ENCODE measurements around the gene GSTA4. TPM values are rescaled to one million over a fixed set of nuclear protein-coding genes. Genes with fewer than 3 reads are reported as not detected.

The GSTA4 gene
- polyA plus RNA-seq, 1 donor (not counting 4 experiments of a cell fraction or from before 2014, with no cell fraction given): 40.2 TPM

DNA sequence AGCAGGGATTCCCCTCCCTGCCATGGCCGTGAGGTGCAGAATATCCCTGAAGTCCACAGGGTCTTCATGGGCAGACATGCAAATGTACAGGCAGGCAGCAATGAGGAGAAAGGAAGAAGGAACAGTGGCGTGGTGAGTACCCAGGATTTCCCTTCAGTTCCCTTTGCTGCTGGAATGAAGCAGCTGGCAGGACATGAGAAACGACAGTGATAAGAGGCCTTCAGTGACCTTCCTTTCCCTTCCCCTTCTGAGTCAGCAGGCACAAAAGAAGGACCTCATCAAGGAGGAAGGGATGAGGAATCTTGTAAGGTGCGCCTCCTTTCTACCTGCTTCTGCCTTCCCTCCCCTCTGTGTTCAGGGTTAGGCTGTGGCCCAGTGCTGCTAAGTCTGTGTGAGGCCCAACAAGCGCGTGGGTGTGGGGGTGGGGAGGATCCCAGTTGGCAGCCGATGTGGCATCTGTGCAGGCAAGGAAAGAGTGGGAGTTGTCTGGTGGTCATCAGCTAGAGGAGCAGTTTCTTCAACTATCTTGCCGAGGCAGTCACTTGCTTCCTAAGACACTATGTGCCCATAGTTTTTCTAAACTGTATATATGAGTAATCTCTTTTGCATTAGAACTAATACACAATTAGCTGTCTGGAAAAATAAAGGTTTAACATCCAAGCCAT lies 40.6 kb upstream of the GSTA4 start:
- no peak overlapping the region for H3K9ac ChIP-seq (ENCODE audit: control insufficient read depth, extremely low read depth, insufficient read depth, low read length)
- no peaks in the 10 kb centered on the region for H3K9me3 ChIP-seq (ENCODE audit: control insufficient read depth, low read depth, low read length)
- no peak overlapping the region for H3K4me2 ChIP-seq (ENCODE audit: control insufficient read depth, extremely low read depth, insufficient read depth, low read depth, low read length)
- no peaks in the 10 kb centered on the region for H3K9me1 ChIP-seq (ENCODE audit: control insufficient read depth, extremely low read depth, insufficient read depth, low read length)
- H3K79me2 ChIP-seq (ENCODE audit: control insufficient read depth, insufficient read depth, low read length): no peaks in the 10 kb centered on the region
- DNase-seq (ENCODE audit: low read depth, low spot score): no peak
- FAIRE-seq: no peak
- TF ChIP-seq, protein P1, sequence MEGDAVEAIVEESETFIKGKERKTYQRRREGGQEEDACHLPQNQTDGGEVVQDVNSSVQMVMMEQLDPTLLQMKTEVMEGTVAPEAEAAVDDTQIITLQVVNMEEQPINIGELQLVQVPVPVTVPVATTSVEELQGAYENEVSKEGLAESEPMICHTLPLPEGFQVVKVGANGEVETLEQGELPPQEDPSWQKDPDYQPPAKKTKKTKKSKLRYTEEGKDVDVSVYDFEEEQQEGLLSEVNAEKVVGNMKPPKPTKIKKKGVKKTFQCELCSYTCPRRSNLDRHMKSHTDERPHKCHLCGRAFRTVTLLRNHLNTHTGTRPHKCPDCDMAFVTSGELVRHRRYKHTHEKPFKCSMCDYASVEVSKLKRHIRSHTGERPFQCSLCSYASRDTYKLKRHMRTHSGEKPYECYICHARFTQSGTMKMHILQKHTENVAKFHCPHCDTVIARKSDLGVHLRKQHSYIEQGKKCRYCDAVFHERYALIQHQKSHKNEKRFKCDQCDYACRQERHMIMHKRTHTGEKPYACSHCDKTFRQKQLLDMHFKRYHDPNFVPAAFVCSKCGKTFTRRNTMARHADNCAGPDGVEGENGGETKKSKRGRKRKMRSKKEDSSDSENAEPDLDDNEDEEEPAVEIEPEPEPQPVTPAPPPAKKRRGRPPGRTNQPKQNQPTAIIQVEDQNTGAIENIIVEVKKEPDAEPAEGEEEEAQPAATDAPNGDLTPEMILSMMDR (optimal IDR thresholded peaks at IDR 0.05 in 1 of 3, IDR thresholded peaks at IDR 0.05 in 1 of 3, conservative IDR thresholded peaks at IDR 0.05 in 1 of 3; ENCODE audit: extremely low read depth in 1 of 3, insufficient read depth in 2 of 3, low read length in 3 of 3): no peak
- TF ChIP-seq EZH2 (IDR thresholded peaks at IDR 0.05; ENCODE audit: low read length): no peak
- no peaks in the 10 kb centered on the region for H3K27me3 ChIP-seq (ENCODE audit: control insufficient read depth, extremely low read depth, insufficient read depth, low read length)
- H3K27ac ChIP-seq (ENCODE audit: control insufficient read depth, insufficient read depth, low read length): no peak overlapping the region
- H3K36me3 ChIP-seq (ENCODE audit: control insufficient read depth in 2 of 2, extremely low read depth in 1 of 2, insufficient read depth in 2 of 2, low read length in 2 of 2): no peaks in the 10 kb centered on the region
- H2AFZ ChIP-seq (ENCODE audit: control insufficient read depth, low read length): no peak overlapping the region
- no peak overlapping the region for H3K4me3 ChIP-seq (ENCODE audit: control insufficient read depth in 2 of 3, extremely low read depth in 1 of 3, insufficient read depth in 2 of 3, low read depth in 1 of 3, low read length in 3 of 3)
- H4K20me1 ChIP-seq (ENCODE audit: control insufficient read depth, extremely low read depth, insufficient read depth, low read length): no peaks in the 10 kb centered on the region
- no peaks in the 10 kb centered on the region for H3K4me1 ChIP-seq (ENCODE audit: control insufficient read depth, extremely low read depth, insufficient read depth, low read length)
- dilution Hi-C loops (cut with MboI; ENCODE audit: extremely low pct_ligation_motif_present, low sequenced_read_pairs): no loop called here

DNA sequence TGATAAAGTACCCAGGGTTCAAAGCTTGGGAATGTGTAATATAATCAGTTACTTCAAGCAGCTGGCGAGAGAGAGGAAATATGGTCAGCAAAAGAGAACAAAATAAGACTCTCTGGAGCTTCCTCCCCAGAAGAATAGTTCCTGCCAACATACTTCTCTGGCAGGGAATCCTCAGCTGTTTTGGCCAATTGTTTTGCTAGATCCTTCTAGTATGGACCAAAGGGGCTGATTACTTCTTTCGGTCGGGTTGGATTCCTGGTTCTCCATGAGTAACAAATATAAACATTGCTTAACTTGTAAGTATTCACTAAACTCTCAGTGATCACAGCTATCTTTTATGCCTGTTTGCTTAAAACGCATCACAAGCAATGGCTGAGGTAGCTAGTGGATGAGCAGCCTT lies 38.7 kb upstream of the GSTA4 start:
- FAIRE-seq (no peak), DNase-seq (ENCODE audit: low read depth, low spot score) (no peak)
- H3K27ac ChIP-seq (ENCODE audit: control insufficient read depth, insufficient read depth, low read length): no peak overlapping the region

More for the DNA sequence above, 38.7 kb upstream of the GSTA4 start:
- H3K4me3 ChIP-seq (ENCODE audit: control insufficient read depth in 2 of 3, extremely low read depth in 1 of 3, insufficient read depth in 2 of 3, low read depth in 1 of 3, low read length in 3 of 3): no peak overlapping the region
- H3K4me1 ChIP-seq (ENCODE audit: control insufficient read depth, extremely low read depth, insufficient read depth, low read length): peaks cover 3% of the 10 kb centered on the region
- H3K9me3 ChIP-seq (ENCODE audit: control insufficient read depth, low read depth, low read length): no peaks in the 10 kb centered on the region
- H3K4me2 ChIP-seq (ENCODE audit: control insufficient read depth, extremely low read depth, insufficient read depth, low read depth, low read length): no peak overlapping the region
- H3K27me3 ChIP-seq (ENCODE audit: control insufficient read depth, extremely low read depth, insufficient read depth, low read length): no peaks in the 10 kb centered on the region
- H3K36me3 ChIP-seq (ENCODE audit: control insufficient read depth in 2 of 2, extremely low read depth in 1 of 2, insufficient read depth in 2 of 2, low read length in 2 of 2): no peaks in the 10 kb centered on the region
- H2AFZ ChIP-seq (ENCODE audit: control insufficient read depth, low read length): no peak overlapping the region
- H3K79me2 ChIP-seq (ENCODE audit: control insufficient read depth, insufficient read depth, low read length): no peaks in the 10 kb centered on the region
- dilution Hi-C loops (cut with MboI; ENCODE audit: extremely low pct_ligation_motif_present, low sequenced_read_pairs): no loop called here
- H4K20me1 ChIP-seq (ENCODE audit: control insufficient read depth, extremely low read depth, insufficient read depth, low read length): no peaks in the 10 kb centered on the region
- TF ChIP-seq, protein P1 (optimal IDR thresholded peaks at IDR 0.05 in 1 of 3, IDR thresholded peaks at IDR 0.05 in 1 of 3, conservative IDR thresholded peaks at IDR 0.05 in 1 of 3; ENCODE audit: extremely low read depth in 1 of 3, insufficient read depth in 2 of 3, low read length in 3 of 3): no peak
- no peak for TF ChIP-seq EZH2 (IDR thresholded peaks at IDR 0.05; ENCODE audit: low read length)
- H3K9me1 ChIP-seq (ENCODE audit: control insufficient read depth, extremely low read depth, insufficient read depth, low read length): no peaks in the 10 kb centered on the region
- no peak overlapping the region for H3K9ac ChIP-seq (ENCODE audit: control insufficient read depth, extremely low read depth, insufficient read depth, low read length)

All from keratinocyte (primary cell).